Measurements from ENCODE around the gene MNX1. TPM values are rescaled to one million over a fixed set of nuclear protein-coding genes. Genes with fewer than 3 reads are reported as not detected.
A peak's percentile ranks its signal among the peaks of the same experiment; 100 is the strongest.

MNX1 gene
- polyA plus RNA-seq, 1 donor from 2014 or later, result not detected

DNA sequence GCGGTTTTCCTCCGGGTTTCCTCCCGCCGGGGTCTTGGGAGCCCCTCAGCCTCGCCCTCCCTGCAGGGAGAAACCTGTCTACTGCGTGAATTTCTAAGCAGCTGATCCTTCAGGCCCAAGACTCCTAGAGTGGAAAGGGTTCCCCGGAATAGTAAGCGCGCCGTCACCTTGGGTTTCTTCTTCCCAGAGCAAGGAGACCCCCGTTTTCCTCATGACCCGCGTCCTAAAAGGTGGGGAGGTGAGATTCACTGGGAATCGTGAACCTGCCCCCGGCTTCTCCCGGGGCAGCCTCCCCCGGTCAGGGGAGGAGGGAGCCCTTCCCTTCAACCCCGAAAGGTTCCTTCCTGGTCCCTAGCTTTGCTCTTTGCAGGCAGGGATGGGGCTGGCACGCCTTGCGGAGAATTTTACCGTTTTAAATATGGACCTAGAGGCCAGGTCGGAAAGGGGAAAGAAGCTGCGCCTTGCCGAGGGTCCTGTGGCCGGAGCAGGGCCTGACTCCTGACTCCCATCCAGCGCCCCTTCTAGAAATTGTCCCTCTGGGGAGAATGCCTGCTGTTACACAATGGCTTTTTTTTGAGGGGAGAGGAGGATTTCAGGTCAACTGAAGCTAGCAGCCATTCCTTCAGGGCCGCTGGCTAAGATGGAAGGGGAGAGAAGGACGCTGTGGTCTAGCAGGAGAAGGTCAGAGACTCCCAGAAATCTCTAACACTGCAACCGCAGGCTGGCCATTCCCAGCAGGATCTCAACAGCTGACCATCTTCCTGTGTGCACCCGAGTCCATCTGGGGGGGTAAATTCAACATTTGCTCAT, 11.6 kb upstream of the MNX1 start:
- no peak overlapping the region for H3K4me2 ChIP-seq (ENCODE audit: low read length)
- no peaks in the 10 kb centered on the region for H3K9me2 ChIP-seq (ENCODE audit: insufficient read depth, low read length)
- H3K36me3 ChIP-seq (ENCODE audit: insufficient read depth, low read length), result no peaks in the 10 kb centered on the region
- H3K79me2 ChIP-seq (replicated peaks; ENCODE audit: insufficient read depth, low read length), result no peaks in the 10 kb centered on the region
- peaks cover 100% of the 10 kb centered on the region for H3K27me3 ChIP-seq (ENCODE audit: insufficient read depth, low read depth, low read length)
- H3K27ac ChIP-seq (ENCODE audit: low read length), result no peak overlapping the region
- H4K20me1 ChIP-seq (ENCODE audit: insufficient read depth), result no peaks in the 10 kb centered on the region
- no peak overlapping the region for H2AFZ ChIP-seq (ENCODE audit: low read depth, low read length)
- H3K9me3 ChIP-seq (ENCODE audit: low read length), result peaks cover 7% of the 10 kb centered on the region
- H3F3A ChIP-seq (ENCODE audit: insufficient read depth, low read length, poor library complexity, severe bottlenecking), result no peaks in the 10 kb centered on the region
- TF ChIP-seq SMC3 (conservative IDR thresholded peaks at IDR 0.05; ENCODE audit: poor library complexity), result no peak
- peak; percentile 98 for TF ChIP-seq EZH2 (IDR thresholded peaks at IDR 0.05; ENCODE audit: borderline replicate concordance, insufficient read depth, low read length, poor library complexity, severe bottlenecking)
- H3K4me3 ChIP-seq (ENCODE audit: low read length), result no peak overlapping the region
- H3K9ac ChIP-seq (ENCODE audit: low read length), result no peak overlapping the region

GRCh38 chr7:157021071-157021870, 10.8 kb upstream of the MNX1 start:
- H3K27ac ChIP-seq (ENCODE audit: low read length), result no peak overlapping the region
- H3K9me2 ChIP-seq (ENCODE audit: insufficient read depth, low read length), result no peaks in the 10 kb centered on the region
- H3K9ac ChIP-seq (ENCODE audit: low read length), result no peak overlapping the region
- H4K20me1 ChIP-seq (ENCODE audit: insufficient read depth), result no peaks in the 10 kb centered on the region
- no peak overlapping the region for H2AFZ ChIP-seq (ENCODE audit: low read depth, low read length)
- no peaks in the 10 kb centered on the region for H3K79me2 ChIP-seq (replicated peaks; ENCODE audit: insufficient read depth, low read length)
- no peaks in the 10 kb centered on the region for H3F3A ChIP-seq (ENCODE audit: insufficient read depth, low read length, poor library complexity, severe bottlenecking)
- no peak for TF ChIP-seq EP300 (conservative IDR thresholded peaks at IDR 0.05; ENCODE audit: poor library complexity, severe bottlenecking)
- peak; percentile 97 for TF ChIP-seq EZH2 (IDR thresholded peaks at IDR 0.05; ENCODE audit: borderline replicate concordance, insufficient read depth, low read length, poor library complexity, severe bottlenecking)
- TF ChIP-seq RAD21 (conservative IDR thresholded peaks at IDR 0.05), result no peak
- H3K9me3 ChIP-seq (ENCODE audit: low read length), result peaks cover 7% of the 10 kb centered on the region
- H3K4me2 ChIP-seq (ENCODE audit: low read length), result no peak overlapping the region
- H3K4me3 ChIP-seq (ENCODE audit: low read length), result no peak overlapping the region
- H3K36me3 ChIP-seq (ENCODE audit: insufficient read depth, low read length), result no peaks in the 10 kb centered on the region
- peaks cover 100% of the 10 kb centered on the region for H3K27me3 ChIP-seq (ENCODE audit: insufficient read depth, low read depth, low read length)

DNA sequence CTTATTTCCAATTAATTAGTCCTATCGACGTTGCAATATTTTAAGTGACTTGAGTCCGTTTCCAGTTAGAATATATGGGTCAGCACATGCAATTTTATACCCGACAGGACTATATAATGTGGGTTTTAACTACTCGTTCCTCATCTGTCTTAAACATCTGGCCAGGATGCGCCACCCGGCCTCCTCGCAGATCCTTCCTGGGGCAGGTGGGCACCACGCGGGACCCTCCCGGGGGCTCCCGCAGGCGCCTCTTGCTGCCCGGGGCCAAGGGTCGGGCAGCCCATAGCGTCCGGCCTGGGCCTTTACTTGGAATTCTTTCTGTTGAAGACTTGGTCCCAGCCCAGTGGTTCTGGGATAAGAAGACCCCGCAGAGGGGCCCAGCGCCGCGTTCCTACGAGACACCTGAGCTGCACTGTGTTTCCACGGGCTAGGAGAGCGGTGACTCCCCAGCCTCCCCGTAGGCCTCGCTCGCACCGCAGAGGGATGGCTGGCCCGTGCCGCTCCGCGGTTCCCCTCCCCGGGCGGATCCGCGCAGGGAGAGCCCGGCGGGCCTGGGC, 10.1 kb upstream of the MNX1 start:
- Histone ChIP-seq H3K9me3 (ENCODE audit: low read length) (peaks cover 7% of the 10 kb centered on the region), H3K27me3 (ENCODE audit: insufficient read depth, low read depth, low read length) (peaks cover 100% of the 10 kb centered on the region), H4K20me1 (ENCODE audit: insufficient read depth) (no peaks in the 10 kb centered on the region), H3K27ac (ENCODE audit: low read length) (no peak overlapping the region), H3F3A (ENCODE audit: insufficient read depth, low read length, poor library complexity, severe bottlenecking) (no peaks in the 10 kb centered on the region), H2AFZ (ENCODE audit: low read depth, low read length) (no peak overlapping the region), H3K79me2 (replicated peaks; ENCODE audit: insufficient read depth, low read length) (no peaks in the 10 kb centered on the region), H3K4me3 (ENCODE audit: low read length) (no peak overlapping the region), H3K36me3 (ENCODE audit: insufficient read depth, low read length) (no peaks in the 10 kb centered on the region), H3K4me2 (ENCODE audit: low read length) (no peak overlapping the region), H3K9me2 (ENCODE audit: insufficient read depth, low read length) (no peaks in the 10 kb centered on the region), H3K9ac (ENCODE audit: low read length) (no peak overlapping the region)
- TF ChIP-seq MXI1 (conservative IDR thresholded peaks at IDR 0.05; ENCODE audit: poor library complexity, severe bottlenecking), result no peak
- no peak for TF ChIP-seq SMC3 (conservative IDR thresholded peaks at IDR 0.05; ENCODE audit: poor library complexity)
- TF ChIP-seq TAF1 (IDR thresholded peaks at IDR 0.05; ENCODE audit: low read depth), result no peak
- TF ChIP-seq CTCF (IDR thresholded peaks at IDR 0.05; ENCODE audit: poor library complexity, severe bottlenecking), result no peak
- TF ChIP-seq REST (IDR thresholded peaks at IDR 0.05; ENCODE audit: borderline replicate concordance), result no peak
- TF ChIP-seq RAD21 (conservative IDR thresholded peaks at IDR 0.05), result no peak
- TF ChIP-seq EZH2 (IDR thresholded peaks at IDR 0.05; ENCODE audit: borderline replicate concordance, insufficient read depth, low read length, poor library complexity, severe bottlenecking), result no peak
- no peak for TF ChIP-seq EP300 (conservative IDR thresholded peaks at IDR 0.05; ENCODE audit: poor library complexity, severe bottlenecking)
- TF ChIP-seq POLR2AphosphoS5 (IDR thresholded peaks at IDR 0.05), result no peak

Data from neural cell (in vitro differentiated cells).